HL-60 (cell line): Measurements from ENCODE around the gene SCAMP2.

Experiments used
- DNase-seq, 2 experiments: peaks; one replicate each; pipeline ENCODE4 v3.0.0-alpha.2; 2010 to 2020; ENCODE audit warnings: low read depth in 1 of 2, low spot score in 1 of 2
- H3K27ac ChIP-seq: fragments of 250-450 bp; sonication (Bioruptor Pico); replicated peaks from 2 replicates; pipeline ENCODE4 v1.5.1; 2020; ENCODE audit warnings: mild to moderate bottlenecking, moderate library complexity
- H3K27me3 ChIP-seq: fragments of 250-450 bp; sonication (Bioruptor Pico); 2 replicates; pipeline ENCODE4 v1.5.1; 2021; ENCODE audit warnings: mild to moderate bottlenecking, moderate library complexity; ENCODE audit not compliant: insufficient read depth, poor library complexity, severe bottlenecking
- H3K4me3 ChIP-seq: replicated peaks from 2 replicates; pipeline ENCODE4 v1.5.1; 2011; ENCODE audit warnings: mild to moderate bottlenecking, control low read depth, low read length; ENCODE audit not compliant: insufficient read depth
- GABPA ChIP-seq: IDR thresholded peaks from 2 replicates; pipeline ENCODE4 v1.6.1; 2012; ENCODE audit warnings: low read depth
- POLR2AphosphoS5 ChIP-seq: IDR thresholded peaks from 2 replicates; pipeline ENCODE4 v1.6.1; 2012; ENCODE audit warnings: low read depth
- SPI1 ChIP-seq: IDR thresholded peaks from 2 replicates; pipeline ENCODE4 v1.6.1; 2012; ENCODE audit warnings: low read depth, mild to moderate bottlenecking, borderline replicate concordance
- TF ChIP-seq, protein P1 (sequence below): IDR thresholded peaks from 2 replicates; pipeline ENCODE4 v1.6.1; 2012; ENCODE audit warnings: low read depth; ENCODE audit not compliant: insufficient replicate concordance
- TF ChIP-seq, protein P2 (sequence below): IDR thresholded peaks from one replicate; pipeline ENCODE4 v1.5.1; 2011; ENCODE audit warnings: low read length, control low read depth, inconsistent platforms; ENCODE audit not compliant: insufficient read depth

The SCAMP2 gene

DNA sequence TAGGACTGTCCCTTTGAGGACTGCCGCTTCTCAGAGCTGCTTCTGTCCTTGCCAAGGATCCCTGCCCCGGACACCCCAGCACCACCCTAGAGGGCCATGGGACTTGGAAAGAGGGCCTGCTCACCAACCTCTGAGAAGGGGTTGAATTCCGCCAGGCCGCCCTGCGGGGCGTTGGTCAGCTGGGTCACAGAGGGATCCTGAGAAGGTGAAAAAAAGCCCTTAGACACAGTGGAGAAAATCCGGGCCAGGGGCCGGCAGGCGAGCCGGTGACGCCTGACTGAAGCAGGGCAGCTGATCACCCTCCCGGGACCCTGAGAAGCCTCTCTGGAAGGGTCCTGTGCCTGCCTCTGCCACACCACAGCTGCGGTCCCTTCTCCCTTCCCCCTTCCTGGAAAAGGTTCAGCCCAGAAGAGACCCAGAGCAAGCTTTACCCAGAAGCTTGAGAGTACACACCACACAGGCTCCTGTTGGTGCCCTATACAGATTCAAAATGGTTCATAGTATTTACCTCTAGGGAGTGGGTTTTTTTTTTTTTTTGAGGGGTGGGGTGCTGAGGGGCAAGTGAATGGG is 18.6 kb downstream of the SCAMP2 start:
- no peaks in the 10 kb centered on the region for H3K27me3 ChIP-seq
- H3K4me3 ChIP-seq = no peak overlapping the region
- no peak for DNase-seq
- no peak overlapping the region for H3K27ac ChIP-seq
- TF ChIP-seq, protein P1, sequence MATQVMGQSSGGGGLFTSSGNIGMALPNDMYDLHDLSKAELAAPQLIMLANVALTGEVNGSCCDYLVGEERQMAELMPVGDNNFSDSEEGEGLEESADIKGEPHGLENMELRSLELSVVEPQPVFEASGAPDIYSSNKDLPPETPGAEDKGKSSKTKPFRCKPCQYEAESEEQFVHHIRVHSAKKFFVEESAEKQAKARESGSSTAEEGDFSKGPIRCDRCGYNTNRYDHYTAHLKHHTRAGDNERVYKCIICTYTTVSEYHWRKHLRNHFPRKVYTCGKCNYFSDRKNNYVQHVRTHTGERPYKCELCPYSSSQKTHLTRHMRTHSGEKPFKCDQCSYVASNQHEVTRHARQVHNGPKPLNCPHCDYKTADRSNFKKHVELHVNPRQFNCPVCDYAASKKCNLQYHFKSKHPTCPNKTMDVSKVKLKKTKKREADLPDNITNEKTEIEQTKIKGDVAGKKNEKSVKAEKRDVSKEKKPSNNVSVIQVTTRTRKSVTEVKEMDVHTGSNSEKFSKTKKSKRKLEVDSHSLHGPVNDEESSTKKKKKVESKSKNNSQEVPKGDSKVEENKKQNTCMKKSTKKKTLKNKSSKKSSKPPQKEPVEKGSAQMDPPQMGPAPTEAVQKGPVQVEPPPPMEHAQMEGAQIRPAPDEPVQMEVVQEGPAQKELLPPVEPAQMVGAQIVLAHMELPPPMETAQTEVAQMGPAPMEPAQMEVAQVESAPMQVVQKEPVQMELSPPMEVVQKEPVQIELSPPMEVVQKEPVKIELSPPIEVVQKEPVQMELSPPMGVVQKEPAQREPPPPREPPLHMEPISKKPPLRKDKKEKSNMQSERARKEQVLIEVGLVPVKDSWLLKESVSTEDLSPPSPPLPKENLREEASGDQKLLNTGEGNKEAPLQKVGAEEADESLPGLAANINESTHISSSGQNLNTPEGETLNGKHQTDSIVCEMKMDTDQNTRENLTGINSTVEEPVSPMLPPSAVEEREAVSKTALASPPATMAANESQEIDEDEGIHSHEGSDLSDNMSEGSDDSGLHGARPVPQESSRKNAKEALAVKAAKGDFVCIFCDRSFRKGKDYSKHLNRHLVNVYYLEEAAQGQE = no peak
- TF ChIP-seq POLR2AphosphoS5 = no peak
- TF ChIP-seq, protein P2, sequence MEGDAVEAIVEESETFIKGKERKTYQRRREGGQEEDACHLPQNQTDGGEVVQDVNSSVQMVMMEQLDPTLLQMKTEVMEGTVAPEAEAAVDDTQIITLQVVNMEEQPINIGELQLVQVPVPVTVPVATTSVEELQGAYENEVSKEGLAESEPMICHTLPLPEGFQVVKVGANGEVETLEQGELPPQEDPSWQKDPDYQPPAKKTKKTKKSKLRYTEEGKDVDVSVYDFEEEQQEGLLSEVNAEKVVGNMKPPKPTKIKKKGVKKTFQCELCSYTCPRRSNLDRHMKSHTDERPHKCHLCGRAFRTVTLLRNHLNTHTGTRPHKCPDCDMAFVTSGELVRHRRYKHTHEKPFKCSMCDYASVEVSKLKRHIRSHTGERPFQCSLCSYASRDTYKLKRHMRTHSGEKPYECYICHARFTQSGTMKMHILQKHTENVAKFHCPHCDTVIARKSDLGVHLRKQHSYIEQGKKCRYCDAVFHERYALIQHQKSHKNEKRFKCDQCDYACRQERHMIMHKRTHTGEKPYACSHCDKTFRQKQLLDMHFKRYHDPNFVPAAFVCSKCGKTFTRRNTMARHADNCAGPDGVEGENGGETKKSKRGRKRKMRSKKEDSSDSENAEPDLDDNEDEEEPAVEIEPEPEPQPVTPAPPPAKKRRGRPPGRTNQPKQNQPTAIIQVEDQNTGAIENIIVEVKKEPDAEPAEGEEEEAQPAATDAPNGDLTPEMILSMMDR = no peak
- no peak for TF ChIP-seq SPI1
- no peak for TF ChIP-seq GABPA

DNA sequence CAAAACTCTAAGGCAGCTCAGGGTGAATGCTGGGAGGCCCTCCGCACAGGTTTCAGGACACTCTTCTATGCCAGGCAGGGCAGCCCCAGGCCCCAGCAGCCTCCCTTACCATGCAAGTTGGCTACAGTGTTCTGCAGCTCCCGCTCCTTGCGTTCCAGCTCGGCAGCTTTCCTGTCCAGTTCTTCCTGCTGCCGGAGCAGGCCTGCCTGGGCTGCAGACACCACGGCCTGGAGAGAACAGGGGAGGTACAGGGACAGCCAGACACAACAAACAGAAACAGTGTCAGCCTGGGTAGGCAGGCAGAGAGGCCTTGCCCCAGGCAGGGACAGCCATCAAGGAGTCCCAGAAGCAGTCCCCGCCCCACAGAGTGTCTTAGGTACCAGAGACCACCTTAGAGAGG is 21.2 kb downstream of the SCAMP2 start:
- Histone ChIP-seq H3K4me3 (no peak overlapping the region), H3K27ac (no peak overlapping the region), H3K27me3 (no peaks in the 10 kb centered on the region)
- no peak for DNase-seq
- TF ChIP-seq, protein P2 = no peak
- no peak for TF ChIP-seq GABPA
- TF ChIP-seq, protein P1 = no peak
- TF ChIP-seq POLR2AphosphoS5 = no peak
- no peak for TF ChIP-seq SPI1

DNA sequence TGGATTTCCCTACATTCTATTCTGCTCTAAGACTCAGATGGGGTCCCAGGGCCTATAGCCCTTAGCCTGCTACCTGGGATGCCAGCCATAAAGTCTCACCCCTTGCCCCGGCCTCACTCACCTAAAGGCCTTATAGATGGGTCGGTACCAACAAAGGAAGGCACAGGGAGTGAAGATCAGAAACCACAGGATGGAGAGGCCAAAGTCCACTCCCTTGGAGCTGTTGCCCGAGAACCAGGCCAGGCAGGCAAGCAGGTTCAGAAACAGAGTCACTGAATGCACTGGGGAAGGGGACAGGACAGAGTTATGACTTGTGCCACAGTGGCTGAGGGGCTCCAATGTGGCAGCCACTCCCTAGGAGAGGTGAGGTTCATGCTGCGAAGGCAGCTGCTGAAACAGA is 22.8 kb downstream of the SCAMP2 start:
- no peak for DNase-seq
- no peak for TF ChIP-seq GABPA
- TF ChIP-seq, protein P2 = no peak
- TF ChIP-seq, protein P1 = no peak
- no peak for TF ChIP-seq SPI1
- no peak for TF ChIP-seq POLR2AphosphoS5
- H3K27me3 ChIP-seq = no peaks in the 10 kb centered on the region
- H3K4me3 ChIP-seq = no peak overlapping the region
- H3K27ac ChIP-seq = no peak overlapping the region
